ENCODE data around the gene RPL10A. TPM values are rescaled to one million over a fixed set of nuclear protein-coding genes. Genes with fewer than 3 reads are reported as not detected.

Gene RPL10A
- total RNA-seq = 3,222 TPM

DNA sequence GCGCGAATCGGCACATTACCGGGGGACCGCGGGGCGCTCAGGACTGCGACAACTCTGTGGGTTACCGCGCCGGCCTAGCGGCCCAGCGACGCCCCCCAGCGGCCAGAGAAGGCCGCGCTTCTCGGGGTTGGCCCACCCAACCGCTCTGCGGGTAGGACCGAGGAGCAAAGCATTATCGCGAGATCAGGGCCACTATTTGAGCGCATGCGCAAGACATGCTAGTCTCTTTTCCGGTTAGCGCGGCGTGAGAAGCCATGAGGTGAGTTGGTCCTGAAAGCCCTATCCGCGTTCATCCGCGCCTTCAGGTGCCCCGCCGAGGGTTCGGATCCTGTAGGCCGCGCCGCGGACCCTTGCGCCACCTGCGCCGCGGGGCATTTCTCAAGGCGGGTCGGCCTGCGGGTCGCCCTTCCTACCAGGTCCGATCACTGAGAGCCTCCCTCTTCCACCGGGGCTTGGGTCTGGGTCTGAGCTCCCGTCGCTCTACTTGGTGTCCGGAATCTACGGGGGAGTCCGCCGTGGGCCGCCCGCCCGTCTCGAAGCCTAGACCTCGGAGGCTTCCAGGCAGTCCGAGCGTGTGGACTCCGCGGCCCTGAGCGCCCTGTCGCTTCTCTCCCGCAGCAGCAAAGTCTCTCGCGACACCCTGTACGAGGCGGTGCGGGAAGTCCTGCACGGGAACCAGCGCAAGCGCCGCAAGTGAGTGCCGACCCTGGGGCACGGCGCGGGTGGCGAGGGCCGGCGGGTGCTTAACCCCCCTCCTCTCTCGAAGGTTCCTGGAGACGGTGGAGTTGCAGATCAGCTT lies at the start of gene RPL10A:
RPL10A (plus strand) TSS at position 221 of the 799 bp plus-strand sequence; CDS start at position 255, 34 bp downstream.
- peaks cover 16 to 34% (median 30%) of the 10 kb centered on the region in 3 donors for H3K4me1 ChIP-seq (ENCODE audit: control insufficient read depth in 3 of 3, insufficient read depth in 3 of 3, low read length in 3 of 3)
- H3K9me3 ChIP-seq (ENCODE audit: control insufficient read depth in 3 of 3, low read length in 3 of 3) = no peaks in the 10 kb centered on the region
- peaks cover 22 to 35% (median 29%) of the 10 kb centered on the region in 3 donors for H3K36me3 ChIP-seq (ENCODE audit: control insufficient read depth in 3 of 3, insufficient read depth in 3 of 3, low read length in 3 of 3)
- H3K4me3 ChIP-seq (ENCODE audit: low read length in 3 of 3) = peak within 1 kb of the TSS; percentile 79 to 95 (median 88)
- peak within 1 kb of the TSS; percentile 92 for H3K27ac ChIP-seq (ENCODE audit: low read depth, low read length)
- H3K27me3 ChIP-seq (ENCODE audit: control insufficient read depth in 3 of 3, insufficient read depth in 3 of 3, low read length in 3 of 3) = no peaks in the 10 kb centered on the region
- peak within 1 kb of the TSS; percentile 89 to 97 (median 95) for H3K9ac ChIP-seq (ENCODE audit: low read depth in 1 of 3, low read length in 3 of 3)

DNA sequence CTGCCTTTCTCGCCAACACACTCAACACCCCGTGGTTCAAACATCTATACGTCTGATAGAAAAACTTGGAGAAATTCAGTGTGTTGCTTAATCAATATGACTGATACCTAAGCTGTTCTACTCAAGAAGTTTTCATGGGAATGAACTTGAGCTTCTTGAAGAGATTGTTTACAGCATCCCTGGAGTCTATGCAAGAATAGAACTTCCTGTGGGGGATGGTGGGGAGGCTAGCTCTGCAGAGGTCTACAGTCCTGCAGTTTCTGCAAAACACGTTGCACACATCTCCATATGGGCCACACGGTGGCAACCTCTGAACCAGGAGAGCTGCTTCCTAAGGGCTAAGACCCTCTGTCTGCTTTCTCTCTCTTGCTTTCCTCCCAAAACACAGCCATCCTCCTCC lies 48.8 kb upstream of the RPL10A start:
- Histone ChIP-seq H3K36me3 (ENCODE audit: control insufficient read depth in 3 of 3, insufficient read depth in 3 of 3, low read length in 3 of 3) (peaks cover 27 to 42% (median 36%) of the 10 kb centered on the region in 3 donors), H3K4me1 (ENCODE audit: control insufficient read depth in 3 of 3, insufficient read depth in 3 of 3, low read length in 3 of 3) (peaks cover 14 to 22% (median 20%) of the 10 kb centered on the region in 3 donors), H3K9me3 (ENCODE audit: control insufficient read depth in 3 of 3, low read length in 3 of 3) (no peaks in the 10 kb centered on the region), H3K27me3 (ENCODE audit: control insufficient read depth in 3 of 3, insufficient read depth in 3 of 3, low read length in 3 of 3) (no peaks in the 10 kb centered on the region), H3K4me3 (ENCODE audit: low read length in 3 of 3) (no peak overlapping the region), H3K9ac (ENCODE audit: low read depth in 1 of 3, low read length in 3 of 3) (no peak overlapping the region), H3K27ac (ENCODE audit: low read depth, low read length) (no peak overlapping the region)

DNA sequence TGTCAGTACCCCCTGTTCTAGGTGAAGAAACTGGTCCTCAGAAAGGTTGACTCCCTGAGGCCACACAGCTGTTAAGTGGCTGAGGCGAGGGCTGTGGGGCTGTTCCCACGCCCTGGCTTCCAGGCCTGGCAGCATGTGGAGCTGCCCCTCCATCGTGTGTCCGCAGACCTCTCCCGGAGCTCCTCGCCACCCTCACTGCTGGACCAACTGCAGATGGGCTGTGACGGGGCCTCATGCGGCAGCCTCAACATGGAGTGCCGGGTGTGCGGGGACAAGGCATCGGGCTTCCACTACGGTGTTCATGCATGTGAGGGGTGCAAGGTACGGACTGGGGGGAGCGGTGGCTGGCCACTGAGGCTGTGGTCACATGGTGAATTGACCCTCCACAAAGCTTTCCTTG lies 48.2 kb upstream of the RPL10A start:
- no peak overlapping the region for H3K27ac ChIP-seq (ENCODE audit: low read depth, low read length)
- no peak overlapping the region for H3K9ac ChIP-seq (ENCODE audit: low read depth in 1 of 3, low read length in 3 of 3)
- no peaks in the 10 kb centered on the region for H3K9me3 ChIP-seq (ENCODE audit: control insufficient read depth in 3 of 3, low read length in 3 of 3)
- H3K4me3 ChIP-seq (ENCODE audit: low read length in 3 of 3) = no peak overlapping the region
- H3K27me3 ChIP-seq (ENCODE audit: control insufficient read depth in 3 of 3, insufficient read depth in 3 of 3, low read length in 3 of 3) = no peaks in the 10 kb centered on the region
- H3K36me3 ChIP-seq (ENCODE audit: control insufficient read depth in 3 of 3, insufficient read depth in 3 of 3, low read length in 3 of 3) = peaks cover 31 to 46% (median 37%) of the 10 kb centered on the region in 3 donors
- H3K4me1 ChIP-seq (ENCODE audit: control insufficient read depth in 3 of 3, insufficient read depth in 3 of 3, low read length in 3 of 3) = peaks cover 8 to 17% (median 14%) of the 10 kb centered on the region in 3 donors

DNA sequence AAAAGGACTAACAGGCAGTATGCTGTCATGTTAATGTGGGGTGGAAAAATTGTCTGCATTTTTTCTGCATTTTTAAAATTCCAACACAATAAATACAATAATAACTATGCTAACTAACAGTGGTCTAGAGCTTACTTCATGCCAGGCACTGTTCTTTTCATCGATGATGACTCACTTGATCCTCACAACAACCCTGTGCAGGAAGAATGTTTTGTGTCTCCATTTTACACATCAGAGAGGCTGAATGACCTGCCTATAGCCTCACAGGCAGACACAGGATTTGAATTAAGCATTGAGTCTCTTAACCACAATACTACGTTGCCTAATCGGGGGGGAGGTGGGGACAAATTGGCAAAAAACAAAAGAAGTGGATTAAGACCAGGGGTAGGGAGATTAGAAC lies 42.9 kb upstream of the RPL10A start:
- Histone ChIP-seq H3K9me3 (ENCODE audit: control insufficient read depth in 3 of 3, low read length in 3 of 3) (peaks cover 0 to 8% (median 3%) of the 10 kb centered on the region in 3 donors), H3K4me1 (ENCODE audit: control insufficient read depth in 3 of 3, insufficient read depth in 3 of 3, low read length in 3 of 3) (peaks cover 0 to 8% (median 0%) of the 10 kb centered on the region in 3 donors), H3K36me3 (ENCODE audit: control insufficient read depth in 3 of 3, insufficient read depth in 3 of 3, low read length in 3 of 3) (peaks cover 41 to 45% (median 42%) of the 10 kb centered on the region in 3 donors), H3K9ac (ENCODE audit: low read depth in 1 of 3, low read length in 3 of 3) (no peak overlapping the region), H3K27me3 (ENCODE audit: control insufficient read depth in 3 of 3, insufficient read depth in 3 of 3, low read length in 3 of 3) (no peaks in the 10 kb centered on the region), H3K4me3 (ENCODE audit: low read length in 3 of 3) (no peak overlapping the region), H3K27ac (ENCODE audit: low read depth, low read length) (no peak overlapping the region)

DNA sequence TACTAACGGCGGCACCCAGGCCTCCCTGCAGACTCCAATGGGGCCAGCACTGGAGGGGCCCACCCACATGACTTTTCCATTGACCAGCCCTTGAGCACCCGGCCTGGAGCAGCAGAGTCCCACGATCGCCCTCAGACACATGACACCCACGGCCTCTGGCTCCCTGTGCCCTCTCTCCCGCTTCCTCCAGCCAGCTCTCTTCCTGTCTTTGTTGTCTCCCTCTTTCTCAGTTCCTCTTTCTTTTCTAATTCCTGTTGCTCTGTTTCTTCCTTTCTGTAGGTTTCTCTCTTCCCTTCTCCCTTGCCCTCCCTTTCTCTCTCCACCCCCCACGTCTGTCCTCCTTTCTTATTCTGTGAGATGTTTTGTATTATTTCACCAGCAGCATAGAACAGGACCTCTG lies 42.1 kb upstream of the RPL10A start:
- Histone ChIP-seq H3K27ac (ENCODE audit: low read depth, low read length) (no peak overlapping the region), H3K27me3 (ENCODE audit: control insufficient read depth in 3 of 3, insufficient read depth in 3 of 3, low read length in 3 of 3) (no peaks in the 10 kb centered on the region), H3K4me1 (ENCODE audit: control insufficient read depth in 3 of 3, insufficient read depth in 3 of 3, low read length in 3 of 3) (peaks cover 0 to 8% (median 0%) of the 10 kb centered on the region in 3 donors), H3K4me3 (ENCODE audit: low read length in 3 of 3) (no peak overlapping the region), H3K9me3 (ENCODE audit: control insufficient read depth in 3 of 3, low read length in 3 of 3) (peaks cover 0 to 8% (median 3%) of the 10 kb centered on the region in 3 donors), H3K36me3 (ENCODE audit: control insufficient read depth in 3 of 3, insufficient read depth in 3 of 3, low read length in 3 of 3) (peaks cover 40 to 45% (median 41%) of the 10 kb centered on the region in 3 donors), H3K9ac (ENCODE audit: low read depth in 1 of 3, low read length in 3 of 3) (no peak overlapping the region)

DNA sequence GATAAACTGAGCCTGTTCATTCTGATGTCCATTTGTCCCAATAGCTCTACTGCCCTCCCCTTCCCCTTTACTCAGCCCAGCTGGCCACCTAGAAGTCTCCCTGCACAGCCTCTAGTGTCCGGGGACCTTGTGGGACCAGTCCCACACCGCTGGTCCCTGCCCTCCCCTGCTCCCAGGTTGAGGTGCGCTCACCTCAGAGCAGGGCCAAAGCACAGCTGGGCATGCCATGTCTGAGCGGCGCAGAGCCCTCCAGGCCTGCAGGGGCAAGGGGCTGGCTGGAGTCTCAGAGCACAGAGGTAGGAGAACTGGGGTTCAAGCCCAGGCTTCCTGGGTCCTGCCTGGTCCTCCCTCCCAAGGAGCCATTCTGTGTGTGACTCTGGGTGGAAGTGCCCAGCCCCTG lies 40.8 kb upstream of the RPL10A start:
- H3K4me1 ChIP-seq (ENCODE audit: control insufficient read depth in 3 of 3, insufficient read depth in 3 of 3, low read length in 3 of 3) = peaks cover 0 to 8% (median 0%) of the 10 kb centered on the region in 3 donors
- no peak overlapping the region for H3K27ac ChIP-seq (ENCODE audit: low read depth, low read length)
- no peaks in the 10 kb centered on the region for H3K27me3 ChIP-seq (ENCODE audit: control insufficient read depth in 3 of 3, insufficient read depth in 3 of 3, low read length in 3 of 3)
- H3K4me3 ChIP-seq (ENCODE audit: low read length in 3 of 3) = no peak overlapping the region
- peaks cover 30 to 36% (median 32%) of the 10 kb centered on the region in 3 donors for H3K36me3 ChIP-seq (ENCODE audit: control insufficient read depth in 3 of 3, insufficient read depth in 3 of 3, low read length in 3 of 3)
- no peak overlapping the region for H3K9ac ChIP-seq (ENCODE audit: low read depth in 1 of 3, low read length in 3 of 3)
- H3K9me3 ChIP-seq (ENCODE audit: control insufficient read depth in 3 of 3, low read length in 3 of 3) = peaks cover 0 to 8% (median 3%) of the 10 kb centered on the region in 3 donors

DNA sequence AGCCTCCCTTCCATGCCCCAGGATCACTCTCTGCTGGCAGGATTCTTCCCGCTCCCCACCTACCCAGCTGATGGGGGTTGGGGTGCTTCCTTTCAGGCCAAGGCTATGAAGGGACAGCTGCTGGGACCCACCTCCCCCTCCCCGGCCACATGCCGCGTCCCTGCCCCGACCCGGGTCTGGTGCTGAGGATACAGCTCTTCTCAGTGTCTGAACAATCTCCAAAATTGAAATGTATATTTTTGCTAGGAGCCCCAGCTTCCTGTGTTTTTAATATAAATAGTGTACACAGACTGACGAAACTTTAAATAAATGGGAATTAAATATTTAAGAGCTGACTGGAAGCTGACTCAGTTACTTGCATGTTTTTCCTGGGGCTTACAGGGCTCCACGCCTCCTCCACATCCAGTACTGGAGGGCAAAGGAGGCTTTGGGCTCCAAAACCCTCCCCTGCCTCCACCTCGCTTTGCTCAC lies 40.3 kb upstream of the RPL10A start:
- no peak overlapping the region for H3K27ac ChIP-seq (ENCODE audit: low read depth, low read length)
- H3K27me3 ChIP-seq (ENCODE audit: control insufficient read depth in 3 of 3, insufficient read depth in 3 of 3, low read length in 3 of 3) = no peaks in the 10 kb centered on the region
- peaks cover 0 to 8% (median 0%) of the 10 kb centered on the region in 3 donors for H3K4me1 ChIP-seq (ENCODE audit: control insufficient read depth in 3 of 3, insufficient read depth in 3 of 3, low read length in 3 of 3)
- H3K36me3 ChIP-seq (ENCODE audit: control insufficient read depth in 3 of 3, insufficient read depth in 3 of 3, low read length in 3 of 3) = peaks cover 28 to 35% (median 28%) of the 10 kb centered on the region in 3 donors
- no peak overlapping the region for H3K4me3 ChIP-seq (ENCODE audit: low read length in 3 of 3)
- H3K9me3 ChIP-seq (ENCODE audit: control insufficient read depth in 3 of 3, low read length in 3 of 3) = peaks cover 0 to 8% (median 3%) of the 10 kb centered on the region in 3 donors
- no peak overlapping the region for H3K9ac ChIP-seq (ENCODE audit: low read depth in 1 of 3, low read length in 3 of 3)

DNA sequence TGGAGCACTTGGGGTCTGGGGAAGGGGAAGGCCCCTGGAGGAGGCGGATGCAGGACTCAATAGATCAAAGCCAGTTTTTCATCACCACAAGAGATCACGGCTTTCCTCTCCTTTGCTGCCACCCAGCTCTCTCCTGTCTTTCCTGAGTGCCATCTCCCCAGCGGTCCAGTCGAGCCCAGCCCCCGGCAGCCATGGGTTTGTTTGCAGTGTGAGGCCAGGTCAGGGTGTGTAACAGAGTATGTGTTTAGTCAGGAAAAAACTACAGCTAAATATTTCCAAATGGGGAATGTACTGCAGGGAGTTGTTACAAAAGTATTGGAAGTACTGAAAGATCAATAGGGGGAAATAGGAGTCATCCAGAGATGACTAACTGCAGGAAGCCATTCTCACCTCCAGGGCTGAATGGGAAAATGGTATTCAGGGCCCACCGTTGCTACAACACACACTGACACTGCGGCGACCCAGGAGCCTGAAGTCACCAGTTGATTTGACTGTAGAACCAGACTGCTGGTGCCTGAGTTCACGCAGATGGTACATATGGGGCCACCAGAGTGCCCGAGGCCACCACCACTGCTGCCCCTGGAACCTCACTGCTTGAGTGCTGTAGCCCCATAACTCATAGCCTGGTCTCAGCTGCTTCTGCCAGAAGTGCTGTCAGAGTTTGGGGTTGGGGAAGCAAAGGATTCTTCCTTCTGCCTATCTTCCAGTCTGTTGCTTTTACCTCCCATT lies 39.6 kb upstream of the RPL10A start:
- H3K27me3 ChIP-seq (ENCODE audit: control insufficient read depth in 3 of 3, insufficient read depth in 3 of 3, low read length in 3 of 3) = no peaks in the 10 kb centered on the region
- peaks cover 0 to 8% (median 0%) of the 10 kb centered on the region in 3 donors for H3K4me1 ChIP-seq (ENCODE audit: control insufficient read depth in 3 of 3, insufficient read depth in 3 of 3, low read length in 3 of 3)
- no peak overlapping the region for H3K4me3 ChIP-seq (ENCODE audit: low read length in 3 of 3)
- H3K9ac ChIP-seq (ENCODE audit: low read depth in 1 of 3, low read length in 3 of 3) = no peak overlapping the region
- H3K9me3 ChIP-seq (ENCODE audit: control insufficient read depth in 3 of 3, low read length in 3 of 3) = peaks cover 0 to 8% (median 3%) of the 10 kb centered on the region in 3 donors
- H3K36me3 ChIP-seq (ENCODE audit: control insufficient read depth in 3 of 3, insufficient read depth in 3 of 3, low read length in 3 of 3) = peaks cover 26 to 35% (median 28%) of the 10 kb centered on the region in 3 donors
- H3K27ac ChIP-seq (ENCODE audit: low read depth, low read length) = no peak overlapping the region

DNA sequence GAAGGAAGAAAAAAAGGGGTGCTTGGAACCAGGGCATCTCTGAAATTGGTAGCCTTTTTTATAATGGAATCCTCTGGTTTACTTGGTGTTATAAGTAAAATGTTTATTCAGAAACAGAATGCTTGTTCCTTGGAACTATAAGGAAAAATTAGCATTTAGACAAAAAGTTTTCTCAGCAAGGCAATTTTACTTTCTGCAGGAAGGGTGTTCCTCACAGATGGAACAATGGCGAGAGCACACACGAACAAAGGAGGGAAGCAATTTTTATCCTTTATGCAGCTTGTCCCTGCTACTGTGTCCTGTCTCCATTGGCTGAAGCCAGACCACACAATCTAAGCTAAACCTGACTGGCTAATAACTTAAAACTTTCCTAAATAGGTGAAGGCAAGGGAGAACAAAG lies 38.7 kb upstream of the RPL10A start:
- H3K4me3 ChIP-seq (ENCODE audit: low read length in 3 of 3) = no peak overlapping the region
- peaks cover 18 to 26% (median 21%) of the 10 kb centered on the region in 3 donors for H3K36me3 ChIP-seq (ENCODE audit: control insufficient read depth in 3 of 3, insufficient read depth in 3 of 3, low read length in 3 of 3)
- no peak overlapping the region for H3K27ac ChIP-seq (ENCODE audit: low read depth, low read length)
- H3K9ac ChIP-seq (ENCODE audit: low read depth in 1 of 3, low read length in 3 of 3) = no peak overlapping the region
- peaks cover 0 to 8% (median 3%) of the 10 kb centered on the region in 3 donors for H3K9me3 ChIP-seq (ENCODE audit: control insufficient read depth in 3 of 3, low read length in 3 of 3)
- peaks cover 0 to 8% (median 2%) of the 10 kb centered on the region in 3 donors for H3K4me1 ChIP-seq (ENCODE audit: control insufficient read depth in 3 of 3, insufficient read depth in 3 of 3, low read length in 3 of 3)
- no peaks in the 10 kb centered on the region for H3K27me3 ChIP-seq (ENCODE audit: control insufficient read depth in 3 of 3, insufficient read depth in 3 of 3, low read length in 3 of 3)

Data from skeletal muscle tissue (tissue), 4 donors.